ENCODE measurements around the gene TRRAP. TPM values are rescaled to one million over a fixed set of nuclear protein-coding genes. Genes with fewer than 3 reads are reported as not detected.
A peak's percentile ranks its signal among the peaks of the same experiment; 100 is the strongest.

The TRRAP gene
- total RNA-seq (10 to 100 TPM; 13.9 to 22.7 TPM), polyA plus RNA-seq (1 to 10 TPM; 4.3 to 6.4 TPM)

DNA sequence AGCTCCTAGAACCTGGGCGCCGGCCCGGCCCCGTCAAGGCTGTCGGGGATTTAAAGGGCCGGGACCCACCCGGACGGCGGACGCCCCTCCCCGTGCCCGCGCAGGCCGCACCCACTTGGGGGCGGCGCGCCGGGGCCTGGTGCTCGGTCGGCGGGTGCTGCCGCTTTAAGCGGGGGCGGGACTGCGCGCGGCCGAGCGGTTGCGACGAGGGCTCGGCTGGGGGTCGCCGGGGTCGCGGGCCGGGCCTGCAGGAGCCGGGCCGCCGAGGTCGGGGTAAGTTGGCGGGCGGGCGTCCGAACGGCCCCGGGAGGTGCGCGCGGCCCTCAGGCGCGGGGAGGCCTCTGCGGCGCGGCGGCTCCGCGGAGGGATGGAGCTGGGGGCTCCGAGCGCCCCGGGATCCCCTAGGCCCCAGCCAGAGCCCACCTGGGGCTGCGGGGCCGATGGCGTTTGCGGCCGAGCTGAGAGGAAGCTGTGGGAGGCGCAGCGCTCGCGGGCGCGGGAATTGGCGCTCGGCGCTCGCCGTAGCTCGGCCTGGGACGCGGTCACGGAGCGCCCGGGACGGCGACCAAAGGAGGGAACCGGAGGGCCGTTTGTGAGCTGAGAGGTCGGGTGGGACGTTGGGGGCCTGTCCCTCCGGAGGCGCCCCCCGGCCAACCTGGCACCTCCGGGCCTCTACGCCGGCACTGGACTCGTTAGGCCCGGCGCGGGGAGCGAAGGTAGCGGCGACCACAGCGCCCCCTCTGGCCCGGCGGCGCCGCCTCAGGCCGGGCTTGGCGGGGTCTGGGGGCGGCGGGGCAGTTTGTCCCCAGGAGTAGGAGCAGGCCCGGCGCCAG, at the start of gene TRRAP:
Gene TRRAP, plus strand, starts transcription at position 168 of the 833 bp plus-strand sequence. CDS start 2,619 bp downstream, outside the sequence.
- H3K9ac ChIP-seq (ENCODE audit: low read depth in 1 of 2, low read length in 2 of 2) = peak within 1 kb of the TSS; percentile 75 to 89
- under 1% methylated on average over 113 of the region's 113 CpGs for WGBS
- no peaks in the 10 kb centered on the region for H3K9me3 ChIP-seq (ENCODE audit: control insufficient read depth in 4 of 4, low read length in 3 of 4)
- peak within 1 kb of the TSS; percentile 82 to 99 (median 85) for H3K4me3 ChIP-seq (ENCODE audit: low read depth in 1 of 3, low read length in 3 of 3)
- H3K27me3 ChIP-seq (ENCODE audit: control insufficient read depth in 4 of 4, insufficient read depth in 4 of 4, low read length in 3 of 4) = no peaks in the 10 kb centered on the region
- TF ChIP-seq, protein P1, sequence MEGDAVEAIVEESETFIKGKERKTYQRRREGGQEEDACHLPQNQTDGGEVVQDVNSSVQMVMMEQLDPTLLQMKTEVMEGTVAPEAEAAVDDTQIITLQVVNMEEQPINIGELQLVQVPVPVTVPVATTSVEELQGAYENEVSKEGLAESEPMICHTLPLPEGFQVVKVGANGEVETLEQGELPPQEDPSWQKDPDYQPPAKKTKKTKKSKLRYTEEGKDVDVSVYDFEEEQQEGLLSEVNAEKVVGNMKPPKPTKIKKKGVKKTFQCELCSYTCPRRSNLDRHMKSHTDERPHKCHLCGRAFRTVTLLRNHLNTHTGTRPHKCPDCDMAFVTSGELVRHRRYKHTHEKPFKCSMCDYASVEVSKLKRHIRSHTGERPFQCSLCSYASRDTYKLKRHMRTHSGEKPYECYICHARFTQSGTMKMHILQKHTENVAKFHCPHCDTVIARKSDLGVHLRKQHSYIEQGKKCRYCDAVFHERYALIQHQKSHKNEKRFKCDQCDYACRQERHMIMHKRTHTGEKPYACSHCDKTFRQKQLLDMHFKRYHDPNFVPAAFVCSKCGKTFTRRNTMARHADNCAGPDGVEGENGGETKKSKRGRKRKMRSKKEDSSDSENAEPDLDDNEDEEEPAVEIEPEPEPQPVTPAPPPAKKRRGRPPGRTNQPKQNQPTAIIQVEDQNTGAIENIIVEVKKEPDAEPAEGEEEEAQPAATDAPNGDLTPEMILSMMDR (IDR thresholded peaks at IDR 0.05; ENCODE audit: low read depth, low read length, missing input control) = peak; percentile 60
- TF ChIP-seq FOXA2 (IDR thresholded peaks at IDR 0.05) = no peak
- TF ChIP-seq EGR1 (IDR thresholded peaks at IDR 0.05; ENCODE audit: low read depth in 2 of 2) = peak in 1 of 2 donors; percentile 31
- TF ChIP-seq SP1 (IDR thresholded peaks at IDR 0.05) = no peak
- TF ChIP-seq TAF1 (conservative IDR thresholded peaks at IDR 0.05) = no peak
- TF ChIP-seq RAD21 (IDR thresholded peaks at IDR 0.05) = no peak
- H3K36me3 ChIP-seq (ENCODE audit: control insufficient read depth in 4 of 4, insufficient read depth in 3 of 4, low read depth in 1 of 4, low read length in 3 of 4) = peaks cover 6 to 21% (median 10%) of the 10 kb centered on the region in 4 donors
- peaks cover 4 to 17% (median 14%) of the 10 kb centered on the region in 4 donors for H3K4me1 ChIP-seq (ENCODE audit: control insufficient read depth in 4 of 4, insufficient read depth in 4 of 4, low read length in 3 of 4)
- peak within 1 kb of the TSS; percentile 80 to 92 for H3K27ac ChIP-seq (ENCODE audit: low read depth in 1 of 2, low read length in 2 of 2)
- peak; percentile 70 for DNase-seq (ENCODE audit: low spot score)

DNA sequence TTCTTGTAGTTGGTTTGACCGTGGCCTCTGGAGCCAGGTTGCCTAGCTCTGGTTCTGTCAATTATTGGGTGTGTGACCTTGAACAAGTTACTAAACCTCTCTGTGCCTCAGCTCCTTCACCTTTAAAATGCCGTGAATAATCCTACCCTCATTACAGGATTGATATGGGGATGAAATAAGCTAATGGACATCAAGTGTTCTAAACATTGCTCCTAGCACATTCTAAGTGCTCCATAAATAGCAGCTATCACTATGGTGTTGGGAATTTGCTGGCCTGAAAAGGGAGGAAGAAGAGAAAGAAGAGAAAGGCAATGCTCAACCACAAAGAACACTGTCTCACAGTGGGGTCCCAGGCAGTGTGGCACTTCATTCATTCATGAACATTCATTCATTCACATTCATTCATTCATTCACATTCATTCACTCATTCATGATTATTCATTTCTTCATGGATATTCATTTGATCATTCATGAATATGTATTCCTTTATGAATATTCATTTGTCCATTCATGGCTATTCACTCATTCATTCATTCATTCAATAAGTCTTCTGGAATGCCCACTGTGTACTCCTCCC, 47.3 kb upstream of the TRRAP start:
- WGBS = 77% methylated on average over 2 of the region's 2 CpGs
- TF ChIP-seq, protein P2, sequence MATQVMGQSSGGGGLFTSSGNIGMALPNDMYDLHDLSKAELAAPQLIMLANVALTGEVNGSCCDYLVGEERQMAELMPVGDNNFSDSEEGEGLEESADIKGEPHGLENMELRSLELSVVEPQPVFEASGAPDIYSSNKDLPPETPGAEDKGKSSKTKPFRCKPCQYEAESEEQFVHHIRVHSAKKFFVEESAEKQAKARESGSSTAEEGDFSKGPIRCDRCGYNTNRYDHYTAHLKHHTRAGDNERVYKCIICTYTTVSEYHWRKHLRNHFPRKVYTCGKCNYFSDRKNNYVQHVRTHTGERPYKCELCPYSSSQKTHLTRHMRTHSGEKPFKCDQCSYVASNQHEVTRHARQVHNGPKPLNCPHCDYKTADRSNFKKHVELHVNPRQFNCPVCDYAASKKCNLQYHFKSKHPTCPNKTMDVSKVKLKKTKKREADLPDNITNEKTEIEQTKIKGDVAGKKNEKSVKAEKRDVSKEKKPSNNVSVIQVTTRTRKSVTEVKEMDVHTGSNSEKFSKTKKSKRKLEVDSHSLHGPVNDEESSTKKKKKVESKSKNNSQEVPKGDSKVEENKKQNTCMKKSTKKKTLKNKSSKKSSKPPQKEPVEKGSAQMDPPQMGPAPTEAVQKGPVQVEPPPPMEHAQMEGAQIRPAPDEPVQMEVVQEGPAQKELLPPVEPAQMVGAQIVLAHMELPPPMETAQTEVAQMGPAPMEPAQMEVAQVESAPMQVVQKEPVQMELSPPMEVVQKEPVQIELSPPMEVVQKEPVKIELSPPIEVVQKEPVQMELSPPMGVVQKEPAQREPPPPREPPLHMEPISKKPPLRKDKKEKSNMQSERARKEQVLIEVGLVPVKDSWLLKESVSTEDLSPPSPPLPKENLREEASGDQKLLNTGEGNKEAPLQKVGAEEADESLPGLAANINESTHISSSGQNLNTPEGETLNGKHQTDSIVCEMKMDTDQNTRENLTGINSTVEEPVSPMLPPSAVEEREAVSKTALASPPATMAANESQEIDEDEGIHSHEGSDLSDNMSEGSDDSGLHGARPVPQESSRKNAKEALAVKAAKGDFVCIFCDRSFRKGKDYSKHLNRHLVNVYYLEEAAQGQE (IDR thresholded peaks at IDR 0.05) = no peak
- TF ChIP-seq RAD21 (IDR thresholded peaks at IDR 0.05) = no peak
- no peak for TF ChIP-seq TAF1 (conservative IDR thresholded peaks at IDR 0.05)

DNA sequence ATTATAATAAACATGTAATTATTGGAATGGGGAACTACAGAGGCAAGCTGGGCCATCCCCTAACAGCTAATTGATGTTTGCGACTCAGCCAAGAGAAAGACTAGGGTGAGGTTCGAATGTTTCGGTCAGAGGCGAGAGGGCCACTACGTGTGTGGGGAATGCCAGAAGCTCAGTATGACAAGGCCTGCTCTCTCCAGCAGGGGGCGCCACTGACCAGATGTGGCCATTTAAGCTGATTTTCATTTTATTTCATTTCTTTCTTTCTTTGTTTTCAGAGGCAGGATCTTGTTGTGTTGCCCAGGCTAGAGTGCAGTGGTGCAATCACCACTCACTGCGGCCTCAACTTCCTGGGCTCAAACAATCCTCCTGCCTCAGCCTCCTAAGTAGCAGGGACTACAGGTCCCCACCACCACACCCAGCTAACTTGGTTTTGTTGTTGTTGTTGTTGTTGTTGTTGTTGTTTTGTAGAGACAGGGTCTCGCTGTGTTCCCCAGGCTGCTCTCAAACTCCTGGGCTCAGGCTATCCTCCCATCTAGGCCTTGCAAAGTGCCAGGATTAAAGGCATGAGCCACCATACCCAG, 46.6 kb upstream of the TRRAP start:
- WGBS = 82% methylated on average over 8 of the region's 8 CpGs
- peak; percentile 49 for DNase-seq (ENCODE audit: low spot score)
- H3K9me3 ChIP-seq (ENCODE audit: control insufficient read depth in 4 of 4, low read length in 3 of 4) = no peaks in the 10 kb centered on the region
- H3K9ac ChIP-seq (ENCODE audit: low read depth in 1 of 2, low read length in 2 of 2) = no peak overlapping the region
- TF ChIP-seq YY1 (IDR thresholded peaks at IDR 0.05) = no peak
- TF ChIP-seq, protein P1 (IDR thresholded peaks at IDR 0.05; ENCODE audit: low read depth, low read length, missing input control) = peak; percentile 34
- no peak for TF ChIP-seq SP1 (IDR thresholded peaks at IDR 0.05)
- TF ChIP-seq HNF4A (conservative IDR thresholded peaks at IDR 0.05) = no peak
- peak in 1 of 2 donors; percentile 23 for TF ChIP-seq RAD21 (IDR thresholded peaks at IDR 0.05)
- TF ChIP-seq, protein P3, sequence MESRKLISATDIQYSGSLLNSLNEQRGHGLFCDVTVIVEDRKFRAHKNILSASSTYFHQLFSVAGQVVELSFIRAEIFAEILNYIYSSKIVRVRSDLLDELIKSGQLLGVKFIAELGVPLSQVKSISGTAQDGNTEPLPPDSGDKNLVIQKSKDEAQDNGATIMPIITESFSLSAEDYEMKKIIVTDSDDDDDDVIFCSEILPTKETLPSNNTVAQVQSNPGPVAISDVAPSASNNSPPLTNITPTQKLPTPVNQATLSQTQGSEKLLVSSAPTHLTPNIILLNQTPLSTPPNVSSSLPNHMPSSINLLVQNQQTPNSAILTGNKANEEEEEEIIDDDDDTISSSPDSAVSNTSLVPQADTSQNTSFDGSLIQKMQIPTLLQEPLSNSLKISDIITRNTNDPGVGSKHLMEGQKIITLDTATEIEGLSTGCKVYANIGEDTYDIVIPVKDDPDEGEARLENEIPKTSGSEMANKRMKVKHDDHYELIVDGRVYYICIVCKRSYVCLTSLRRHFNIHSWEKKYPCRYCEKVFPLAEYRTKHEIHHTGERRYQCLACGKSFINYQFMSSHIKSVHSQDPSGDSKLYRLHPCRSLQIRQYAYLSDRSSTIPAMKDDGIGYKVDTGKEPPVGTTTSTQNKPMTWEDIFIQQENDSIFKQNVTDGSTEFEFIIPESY (IDR thresholded peaks at IDR 0.05) = no peak
- no peak for TF ChIP-seq JUND (IDR thresholded peaks at IDR 0.05)
- no peaks in the 10 kb centered on the region for H3K36me3 ChIP-seq (ENCODE audit: control insufficient read depth in 4 of 4, insufficient read depth in 3 of 4, low read depth in 1 of 4, low read length in 3 of 4)
- H3K4me3 ChIP-seq (ENCODE audit: low read depth in 1 of 3, low read length in 3 of 3) = no peak overlapping the region
- H3K27me3 ChIP-seq (ENCODE audit: control insufficient read depth in 4 of 4, insufficient read depth in 4 of 4, low read length in 3 of 4) = no peaks in the 10 kb centered on the region
- no peaks in the 10 kb centered on the region for H3K4me1 ChIP-seq (ENCODE audit: control insufficient read depth in 4 of 4, insufficient read depth in 4 of 4, low read length in 3 of 4)
- H3K27ac ChIP-seq (ENCODE audit: low read depth in 1 of 2, low read length in 2 of 2) = no peak overlapping the region

More for the DNA sequence above, 47.3 kb upstream of the TRRAP start:
- no peak for DNase-seq (ENCODE audit: low spot score)
- H3K36me3 ChIP-seq (ENCODE audit: control insufficient read depth in 4 of 4, insufficient read depth in 3 of 4, low read depth in 1 of 4, low read length in 3 of 4) = no peaks in the 10 kb centered on the region
- no peak overlapping the region for H3K27ac ChIP-seq (ENCODE audit: low read depth in 1 of 2, low read length in 2 of 2)
- no peaks in the 10 kb centered on the region for H3K4me1 ChIP-seq (ENCODE audit: control insufficient read depth in 4 of 4, insufficient read depth in 4 of 4, low read length in 3 of 4)
- H3K4me3 ChIP-seq (ENCODE audit: low read depth in 1 of 3, low read length in 3 of 3) = no peak overlapping the region
- no peak overlapping the region for H3K9ac ChIP-seq (ENCODE audit: low read depth in 1 of 2, low read length in 2 of 2)
- no peaks in the 10 kb centered on the region for H3K9me3 ChIP-seq (ENCODE audit: control insufficient read depth in 4 of 4, low read length in 3 of 4)
- no peaks in the 10 kb centered on the region for H3K27me3 ChIP-seq (ENCODE audit: control insufficient read depth in 4 of 4, insufficient read depth in 4 of 4, low read length in 3 of 4)
